IPS DF 6.9 (cell line): ENCODE results near the gene SF1.

Source experiments
- DNase-seq: peaks from one replicate; pipeline ENCODE4 v3.0.0-alpha.2; 2013; ENCODE audit warnings: low read depth, low spot score
- H3K27ac ChIP-seq: one replicate; pipeline ENCODE4 v1.5.1; 2013; ENCODE audit warnings: low read length, control low read depth
- H3K27me3 ChIP-seq: 2 replicates; pipeline ENCODE4 v1.6.1; 2013; ENCODE audit warnings: mild to moderate bottlenecking, low read length; ENCODE audit not compliant: control insufficient read depth, insufficient read depth
- H3K36me3 ChIP-seq: 2 replicates; pipeline ENCODE4 v1.6.1; 2013; ENCODE audit warnings: low read length; ENCODE audit not compliant: control insufficient read depth, insufficient read depth
- H3K4me1 ChIP-seq: 2 replicates; pipeline ENCODE4 v1.6.1; 2013; ENCODE audit warnings: low read length; ENCODE audit not compliant: control insufficient read depth, insufficient read depth
- H3K4me3 ChIP-seq: 2 replicates; pipeline ENCODE4 v1.5.1; 2013; ENCODE audit warnings: mild to moderate bottlenecking, low read length
- H3K9me3 ChIP-seq: 2 replicates; pipeline ENCODE4 v1.6.1; 2013; ENCODE audit warnings: low read length, inconsistent platforms; ENCODE audit not compliant: control insufficient read depth, insufficient read depth
- WGBS: extraction: QIAGEN DNeasy Blood & Tissue Kit; methylation state at CpG from one replicate; pipeline ENCODE4 v1.1.7; 2013; ENCODE audit warnings: mixed read lengths, missing lambda C conversion rate; ENCODE audit not compliant: insufficient read length, insufficient coverage; 5-methylcytosine and 5-hydroxymethylcytosine counted together

SF1 gene

DNA sequence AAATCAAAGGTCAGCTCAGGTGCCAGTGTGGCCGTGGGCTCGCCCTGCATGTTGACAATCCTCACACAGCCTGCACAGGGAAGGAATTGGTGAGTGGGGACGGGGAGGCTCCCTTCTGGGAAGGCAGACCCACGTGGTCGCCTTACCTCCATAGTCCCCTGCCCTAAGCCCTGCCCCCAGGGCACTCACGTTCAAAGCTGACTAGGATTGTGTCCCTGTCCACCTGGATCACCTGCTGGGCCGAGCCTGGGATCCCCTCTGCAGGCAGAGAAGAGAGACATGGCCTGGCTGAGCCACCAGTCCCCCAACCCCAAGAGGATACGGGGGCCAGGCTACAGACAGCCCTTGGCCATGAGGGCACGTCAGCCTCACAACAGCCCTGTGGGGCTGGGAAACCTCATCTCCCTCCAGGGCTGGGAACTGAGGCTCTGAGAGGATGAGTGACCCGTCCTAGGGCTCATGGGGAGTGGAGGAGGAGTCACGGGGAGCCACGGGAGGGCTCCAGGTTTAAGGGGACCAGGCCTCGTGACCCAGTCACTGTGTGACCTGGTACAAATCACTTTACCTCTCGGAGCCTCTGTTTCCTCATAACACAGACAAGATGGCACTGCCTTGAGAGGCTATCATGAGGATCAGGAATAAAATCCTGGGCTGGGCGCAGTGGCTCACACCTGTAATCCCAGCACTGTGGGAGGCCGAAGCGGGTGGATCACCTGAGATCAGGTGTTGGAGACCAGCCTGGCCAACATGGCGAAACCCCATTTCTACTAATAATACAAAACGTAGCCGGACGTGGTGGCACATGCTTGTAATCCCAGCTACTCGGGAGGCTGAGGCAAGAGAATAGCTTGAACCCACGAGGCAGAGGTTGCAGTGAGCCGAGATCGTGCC, 12.1 kb upstream of the SF1 start:
- Histone ChIP-seq H3K9me3 (no peaks in the 10 kb centered on the region), H3K4me3 (no peak overlapping the region), H3K27me3 (no peaks in the 10 kb centered on the region), H3K27ac (no peak overlapping the region), H3K4me1 (no peaks in the 10 kb centered on the region), H3K36me3 (peaks cover 5% of the 10 kb centered on the region; the same call in 1 of the 2 replicates)
- WGBS, result no CpG with 5 or more reads among the region's 25 CpGs
- no peak for DNase-seq

GRCh38 chr11:64789331-64790204, 11.2 kb upstream of the SF1 start:
- H3K9me3 ChIP-seq, result no peaks in the 10 kb centered on the region
- peaks cover 5% of the 10 kb centered on the region; the same call in 1 of the 2 replicates for H3K36me3 ChIP-seq
- H3K27me3 ChIP-seq, result no peaks in the 10 kb centered on the region
- H3K4me1 ChIP-seq, result no peaks in the 10 kb centered on the region
- no peak overlapping the region for H3K27ac ChIP-seq
- WGBS, result no CpG with 5 or more reads among the region's 15 CpGs
- DNase-seq, result no peak
- no peak overlapping the region for H3K4me3 ChIP-seq

DNA sequence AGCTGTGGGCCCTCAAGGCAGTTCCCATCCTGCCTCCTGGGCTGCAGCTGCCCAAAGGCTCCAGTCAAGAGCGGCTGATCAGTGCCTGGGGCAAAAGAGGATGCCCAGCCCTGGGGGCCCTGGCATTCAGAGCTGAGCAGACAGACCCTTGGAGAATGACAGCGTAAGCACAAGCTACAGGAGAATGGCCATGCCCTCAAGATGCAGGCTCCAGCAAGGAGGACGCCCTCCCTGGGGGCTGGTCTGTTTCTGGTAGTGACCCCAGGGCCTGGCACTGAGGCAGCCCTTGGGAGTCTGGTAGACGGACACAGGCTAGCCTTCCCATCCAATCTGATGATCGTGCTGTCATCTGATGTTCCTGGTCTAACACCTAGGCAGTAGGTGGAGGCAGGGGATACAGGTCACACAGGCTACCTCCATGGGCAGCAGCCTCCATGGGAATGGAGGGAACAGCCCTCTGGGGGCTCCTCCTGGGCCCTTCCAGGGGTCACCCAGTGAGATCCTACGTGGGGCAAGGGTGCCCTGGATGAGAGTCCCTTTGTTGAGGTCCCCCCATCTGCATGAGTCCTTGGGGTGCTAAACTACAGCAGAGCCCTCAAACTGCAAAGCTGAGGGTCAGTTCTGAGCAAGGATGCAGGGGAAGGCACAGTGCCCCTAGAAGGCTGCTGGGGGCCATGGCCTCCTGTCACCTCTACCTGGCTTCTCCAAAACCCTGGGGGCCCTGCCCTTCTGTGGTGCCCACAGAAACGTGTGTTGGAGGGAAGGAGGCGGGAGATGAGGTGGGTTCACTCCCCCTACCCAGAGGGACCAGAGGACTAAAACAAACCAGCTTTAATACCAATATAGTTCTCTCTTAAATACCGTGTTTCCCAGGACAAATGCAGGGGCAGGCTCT, 10.2 kb upstream of the SF1 start:
- peaks cover 5% of the 10 kb centered on the region; the same call in 1 of the 2 replicates for H3K36me3 ChIP-seq
- no peak overlapping the region for H3K27ac ChIP-seq
- WGBS, result no CpG with 5 or more reads among the region's 9 CpGs
- DNase-seq, result no peak
- no peaks in the 10 kb centered on the region for H3K4me1 ChIP-seq
- no peaks in the 10 kb centered on the region for H3K27me3 ChIP-seq
- no peaks in the 10 kb centered on the region for H3K9me3 ChIP-seq
- no peak overlapping the region for H3K4me3 ChIP-seq

DNA sequence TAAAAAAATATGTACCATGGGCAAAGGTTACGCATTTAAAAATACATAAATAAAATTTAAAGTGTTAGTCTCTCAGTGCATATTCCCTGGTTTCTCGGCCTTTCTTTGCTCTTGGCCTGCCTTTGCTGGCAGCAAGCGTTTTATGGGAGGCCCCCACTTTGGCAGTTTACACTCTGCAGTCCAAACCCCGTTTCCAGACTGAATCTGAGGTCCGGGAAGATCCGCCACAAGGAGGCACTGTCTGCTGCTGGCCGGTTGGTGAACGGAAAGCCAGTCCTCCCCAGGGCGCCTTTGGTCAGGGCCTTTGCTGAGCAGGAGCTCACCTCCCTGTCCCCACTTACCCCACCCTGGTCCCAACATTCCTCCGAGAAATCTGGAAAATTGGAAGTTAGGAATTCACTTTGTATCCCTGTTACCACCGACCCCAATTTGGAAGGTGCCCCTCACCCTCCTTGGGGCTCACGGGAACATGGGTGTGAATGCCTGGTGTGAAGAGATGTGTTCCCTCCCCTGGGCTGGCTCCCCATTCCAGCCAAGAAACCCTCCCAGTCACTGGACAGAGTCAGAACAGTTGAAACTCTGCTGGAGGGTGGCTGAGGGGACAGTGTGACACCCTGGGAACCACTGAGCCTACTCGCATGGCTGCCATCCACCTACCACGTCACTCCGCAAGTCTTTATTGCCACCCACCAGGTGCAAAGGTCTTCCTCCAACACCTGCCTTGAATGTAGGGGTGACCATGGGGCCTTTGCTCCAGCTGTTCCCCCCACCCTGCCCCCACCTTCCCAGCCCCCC, 9.4 kb upstream of the SF1 start:
- Histone ChIP-seq H3K9me3 (no peaks in the 10 kb centered on the region), H3K36me3 (peaks cover 5% of the 10 kb centered on the region; the same call in 1 of the 2 replicates), H3K27me3 (no peaks in the 10 kb centered on the region), H3K4me1 (no peaks in the 10 kb centered on the region), H3K27ac (no peak overlapping the region), H3K4me3 (no peak overlapping the region)
- WGBS, result no CpG with 5 or more reads among the region's 15 CpGs
- no peak for DNase-seq

GRCh38 chr11:64786308-64786707, 8.0 kb upstream of the SF1 start:
- no peaks in the 10 kb centered on the region for H3K4me1 ChIP-seq
- no peak for DNase-seq
- no peak overlapping the region for H3K27ac ChIP-seq
- no peaks in the 10 kb centered on the region for H3K9me3 ChIP-seq
- no peaks in the 10 kb centered on the region for H3K27me3 ChIP-seq
- no peak overlapping the region for H3K4me3 ChIP-seq
- no CpG with 5 or more reads among the region's 10 CpGs for WGBS
- peaks cover 5% of the 10 kb centered on the region; the same call in 1 of the 2 replicates for H3K36me3 ChIP-seq

DNA sequence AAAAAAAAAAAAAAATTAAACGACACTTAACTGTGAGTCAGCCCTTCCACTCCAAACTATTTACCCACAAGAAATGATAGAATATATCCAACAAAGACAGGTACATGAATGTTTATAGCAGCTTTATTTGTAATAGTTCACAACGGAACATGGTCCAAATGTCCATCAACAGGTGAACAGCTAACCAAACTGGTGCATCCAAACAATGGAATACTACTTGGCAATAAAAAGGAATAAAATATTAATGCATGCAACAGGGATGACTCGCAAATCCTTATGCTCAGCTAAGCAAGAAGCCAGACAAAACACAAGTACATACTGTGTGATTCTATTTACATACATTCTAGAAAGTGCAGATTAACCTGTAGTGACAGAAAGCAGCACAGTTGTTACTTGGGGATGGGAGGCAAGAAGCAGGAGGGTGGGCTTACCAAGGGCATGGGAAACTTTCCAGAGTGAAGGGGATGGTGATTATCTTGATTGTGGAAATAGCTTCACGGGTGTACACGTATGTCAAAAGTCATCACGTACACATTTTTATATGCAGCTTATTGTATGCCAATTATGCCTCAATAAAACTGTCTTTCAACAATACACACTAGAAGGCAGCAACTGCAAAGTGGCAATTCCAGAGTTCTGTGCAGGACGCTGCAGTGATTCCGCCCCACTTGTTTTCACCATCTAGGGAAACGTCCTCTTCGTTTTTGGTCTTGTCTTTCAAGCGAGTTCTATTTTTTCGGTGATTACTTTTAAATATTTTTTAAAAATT, 6.7 kb upstream of the SF1 start:
- no peak overlapping the region for H3K4me3 ChIP-seq
- peaks cover 5% of the 10 kb centered on the region; the same call in 1 of the 2 replicates for H3K36me3 ChIP-seq
- H3K27me3 ChIP-seq, result no peaks in the 10 kb centered on the region
- no peak overlapping the region for H3K27ac ChIP-seq
- no peaks in the 10 kb centered on the region for H3K4me1 ChIP-seq
- H3K9me3 ChIP-seq, result no peaks in the 10 kb centered on the region
- no CpG with 5 or more reads among the region's 12 CpGs for WGBS
- DNase-seq, result no peak

GRCh38 chr11:64778223-64778472, 194 bp downstream of the SF1 start:
- DNase-seq, result no peak
- no CpG with 5 or more reads among the region's 28 CpGs for WGBS
- H3K4me3 ChIP-seq, result peak overlapping the region; percentile 64
- H3K27ac ChIP-seq, result no peak overlapping the region
- no peaks in the 10 kb centered on the region for H3K4me1 ChIP-seq
- H3K27me3 ChIP-seq, result no peaks in the 10 kb centered on the region
- H3K36me3 ChIP-seq, result peaks cover 18% of the 10 kb centered on the region; the same call in 1 of the 2 replicates
- H3K9me3 ChIP-seq, result no peaks in the 10 kb centered on the region

GRCh38 chr11:64777449-64778222, 706 bp downstream of the SF1 start:
- H3K4me3 ChIP-seq, result peak overlapping the region; percentile 64
- DNase-seq, result no peak
- H3K27ac ChIP-seq, result no peak overlapping the region
- no CpG with 5 or more reads among the region's 98 CpGs for WGBS
- H3K27me3 ChIP-seq, result no peaks in the 10 kb centered on the region
- peaks cover 18% of the 10 kb centered on the region; the same call in 1 of the 2 replicates for H3K36me3 ChIP-seq
- no peaks in the 10 kb centered on the region for H3K4me1 ChIP-seq
- H3K9me3 ChIP-seq, result no peaks in the 10 kb centered on the region
